NB4 (cell line): ENCODE data around the gene AFTPH.

Experiments
- MAX ChIP-seq: IDR thresholded peaks from 2 replicates; pipeline ENCODE4 v1.6.1; 2011; ENCODE audit warnings: low read depth, low read length
- MYC ChIP-seq: IDR thresholded peaks from 2 replicates; pipeline ENCODE4 v1.6.1; 2011; ENCODE audit warnings: low read depth, low read length
- POLR2A ChIP-seq: IDR thresholded peaks from 2 replicates; pipeline ENCODE4 v1.6.1; 2011; ENCODE audit warnings: mild to moderate bottlenecking; ENCODE audit not compliant: insufficient read length; ENCODE audit errors: extremely low read depth
- TF ChIP-seq, protein P1 (sequence below): IDR thresholded peaks from one replicate; pipeline ENCODE4 v1.5.1; 2012; ENCODE audit warnings: low read depth, low read length

DNA sequence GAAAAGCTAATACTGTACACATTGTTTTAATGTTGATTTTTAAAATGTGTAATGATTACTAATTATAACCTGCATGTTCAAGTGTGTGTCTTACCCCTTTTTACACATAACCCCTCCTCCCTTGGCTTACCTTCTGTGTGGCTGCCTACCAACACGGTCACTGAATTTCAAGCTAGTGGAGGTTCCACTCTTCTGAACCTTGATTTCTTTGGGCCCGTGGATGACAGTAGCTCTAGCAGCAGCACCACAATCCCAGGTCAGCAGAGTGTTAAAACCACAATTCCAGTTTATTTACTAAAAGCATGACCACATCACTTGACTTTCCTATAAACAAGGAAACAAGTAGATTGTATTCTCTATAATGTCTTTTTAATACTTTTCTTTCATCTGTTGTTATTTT lies 56.9 kb downstream of the AFTPH start:
- TF ChIP-seq, protein P1, sequence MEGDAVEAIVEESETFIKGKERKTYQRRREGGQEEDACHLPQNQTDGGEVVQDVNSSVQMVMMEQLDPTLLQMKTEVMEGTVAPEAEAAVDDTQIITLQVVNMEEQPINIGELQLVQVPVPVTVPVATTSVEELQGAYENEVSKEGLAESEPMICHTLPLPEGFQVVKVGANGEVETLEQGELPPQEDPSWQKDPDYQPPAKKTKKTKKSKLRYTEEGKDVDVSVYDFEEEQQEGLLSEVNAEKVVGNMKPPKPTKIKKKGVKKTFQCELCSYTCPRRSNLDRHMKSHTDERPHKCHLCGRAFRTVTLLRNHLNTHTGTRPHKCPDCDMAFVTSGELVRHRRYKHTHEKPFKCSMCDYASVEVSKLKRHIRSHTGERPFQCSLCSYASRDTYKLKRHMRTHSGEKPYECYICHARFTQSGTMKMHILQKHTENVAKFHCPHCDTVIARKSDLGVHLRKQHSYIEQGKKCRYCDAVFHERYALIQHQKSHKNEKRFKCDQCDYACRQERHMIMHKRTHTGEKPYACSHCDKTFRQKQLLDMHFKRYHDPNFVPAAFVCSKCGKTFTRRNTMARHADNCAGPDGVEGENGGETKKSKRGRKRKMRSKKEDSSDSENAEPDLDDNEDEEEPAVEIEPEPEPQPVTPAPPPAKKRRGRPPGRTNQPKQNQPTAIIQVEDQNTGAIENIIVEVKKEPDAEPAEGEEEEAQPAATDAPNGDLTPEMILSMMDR = no peak
- TF ChIP-seq POLR2A (no peak), MYC (no peak), MAX (no peak)
